IPS DF 19.7 (cell line): ENCODE measurements around the gene DAPK1.
"Not testable (repeated sequence)": the region's sequence is repeated elsewhere in the genome, so short reads cannot be mapped to it uniquely, and the experiment has no call there.

Experiments used
- DNase-seq: peaks from one replicate; pipeline ENCODE4 v3.0.0-alpha.2; 2013; ENCODE audit warnings: low read depth, low spot score

DAPK1 gene

DNA sequence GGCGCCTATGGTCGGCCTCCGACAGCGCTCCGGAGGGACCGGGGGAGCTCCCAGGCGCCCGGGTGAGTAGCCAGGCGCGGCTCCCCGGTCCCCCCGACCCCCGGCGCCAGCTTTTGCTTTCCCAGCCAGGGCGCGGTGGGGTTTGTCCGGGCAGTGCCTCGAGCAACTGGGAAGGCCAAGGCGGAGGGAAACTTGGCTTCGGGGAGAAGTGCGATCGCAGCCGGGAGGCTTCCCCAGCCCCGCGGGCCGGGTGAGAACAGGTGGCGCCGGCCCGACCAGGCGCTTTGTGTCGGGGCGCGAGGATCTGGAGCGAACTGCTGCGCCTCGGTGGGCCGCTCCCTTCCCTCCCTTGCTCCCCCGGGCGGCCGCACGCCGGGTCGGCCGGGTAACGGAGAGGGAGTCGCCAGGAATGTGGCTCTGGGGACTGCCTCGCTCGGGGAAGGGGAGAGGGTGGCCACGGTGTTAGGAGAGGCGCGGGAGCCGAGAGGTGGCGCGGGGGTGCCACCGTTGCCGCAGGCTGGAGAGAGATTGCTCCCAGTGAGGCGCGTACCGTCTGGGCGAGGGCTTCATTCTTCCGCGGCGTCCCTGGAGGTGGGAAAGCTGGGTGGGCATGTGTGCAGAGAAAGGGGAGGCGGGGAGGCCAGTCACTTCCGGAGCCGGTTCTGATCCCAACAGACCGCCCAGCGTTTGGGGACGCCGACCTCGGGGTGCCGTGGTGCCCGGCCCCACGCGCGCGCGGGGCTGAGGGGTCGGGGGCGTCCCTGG is 561 bp downstream of the DAPK1 start:
- no peak for DNase-seq

DNA sequence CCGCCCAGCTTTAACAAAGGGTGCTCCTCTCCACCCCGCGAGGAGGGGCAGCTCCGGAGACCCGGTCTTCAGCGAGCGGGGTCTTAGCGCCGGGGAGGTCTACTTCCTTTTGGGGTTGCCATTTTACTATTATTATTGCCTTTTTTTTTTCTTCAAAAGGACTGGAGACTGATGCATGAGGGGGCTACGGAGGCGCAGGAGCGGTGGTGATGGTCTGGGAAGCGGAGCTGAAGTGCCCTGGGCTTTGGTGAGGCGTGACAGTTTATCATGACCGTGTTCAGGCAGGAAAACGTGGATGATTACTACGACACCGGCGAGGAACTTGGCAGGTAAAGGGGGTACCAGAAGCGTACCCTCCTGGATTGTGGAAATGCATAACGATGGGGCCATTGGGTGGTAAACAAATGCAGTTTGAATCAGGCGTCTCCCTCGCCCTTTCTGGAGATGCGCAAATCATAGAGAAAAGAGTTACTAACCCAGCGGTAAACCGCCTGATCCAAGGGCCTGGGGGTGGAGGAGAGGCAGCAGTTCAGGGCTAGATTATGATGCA is 1.2 kb downstream of the DAPK1 start:
- DNase-seq = no peak

GRCh38 chr9:87499424-87500017 is 1.9 kb downstream of the DAPK1 start:
- DNase-seq = no peak

DNA sequence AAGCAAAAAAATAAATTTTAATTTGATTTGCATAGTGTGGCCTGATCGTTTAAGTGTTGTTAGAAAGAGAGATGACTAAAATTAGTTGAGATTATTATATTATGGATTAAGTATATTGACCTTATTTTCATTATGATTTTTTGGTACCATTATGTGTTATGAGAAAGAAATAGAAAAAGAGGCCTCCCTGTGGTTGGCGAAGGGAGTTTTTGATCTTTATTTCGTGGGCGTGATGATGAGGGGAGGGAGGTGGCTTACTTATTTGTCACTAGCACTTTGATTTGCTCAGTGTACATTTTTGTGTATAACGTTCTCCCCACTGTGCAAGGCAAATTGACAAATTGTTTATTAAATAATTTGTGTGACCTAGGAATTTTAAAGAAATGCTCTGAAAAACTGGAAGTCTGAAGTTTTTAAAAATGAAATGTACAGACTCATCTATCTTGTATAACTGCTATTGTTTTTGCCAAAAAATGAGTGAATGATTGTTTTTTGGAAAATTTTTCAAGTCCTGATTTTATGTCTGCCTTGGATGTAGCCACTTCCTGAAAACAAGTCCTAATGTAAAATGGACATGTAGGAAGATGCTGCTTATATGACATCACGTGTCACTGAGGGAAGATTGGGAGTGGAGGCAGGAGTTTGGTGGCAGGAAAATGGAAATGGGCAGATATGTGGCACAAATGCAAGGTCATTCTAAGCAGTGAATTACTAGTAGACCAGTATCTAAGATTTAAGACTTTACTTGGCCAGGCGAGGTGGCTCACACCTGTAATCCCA is 3.0 kb downstream of the DAPK1 start:
- no peak for DNase-seq

DNA sequence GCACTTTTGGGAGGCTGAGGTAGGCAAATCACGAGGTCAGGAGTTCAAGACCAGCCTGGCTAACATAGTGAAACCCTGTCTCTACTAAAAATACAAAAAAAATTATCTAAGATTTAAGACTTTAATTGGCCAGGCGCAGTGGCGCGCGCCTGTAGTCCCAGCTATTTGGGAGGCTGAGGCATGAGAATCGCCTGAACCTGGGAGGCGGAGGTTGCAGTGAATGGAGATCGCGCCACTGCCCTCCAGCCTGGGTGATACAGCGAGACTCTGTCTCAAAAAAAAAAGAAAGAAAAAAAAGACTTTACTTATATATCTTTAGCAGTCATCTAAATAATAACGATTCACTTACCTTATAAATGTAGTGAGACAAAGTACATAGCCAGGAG is 3.6 kb downstream of the DAPK1 start:
- not testable (repeated sequence) for DNase-seq

DNA sequence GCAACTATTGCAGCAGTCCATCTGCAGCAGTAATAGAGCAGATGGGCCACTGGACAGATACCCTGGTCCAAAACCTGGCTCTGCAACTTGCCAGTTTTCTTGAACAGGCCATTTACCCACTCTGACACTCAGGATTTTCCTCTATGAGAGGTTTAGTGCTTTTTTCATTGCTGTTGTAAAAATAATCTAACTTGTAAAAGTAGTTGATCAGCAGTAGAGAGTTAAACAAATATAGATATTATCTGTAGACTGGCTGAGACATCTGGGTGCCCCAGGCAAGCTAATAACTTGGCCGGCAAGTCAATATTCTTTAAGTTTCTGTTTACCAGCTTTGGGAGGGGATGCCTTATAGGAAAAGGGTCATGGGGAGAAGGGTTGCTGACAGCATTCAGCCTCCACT is 4.1 kb downstream of the DAPK1 start:
- DNase-seq = no peak

GRCh38 chr9:87502391-87503221 is 4.9 kb downstream of the DAPK1 start:
- no peak for DNase-seq

DNA sequence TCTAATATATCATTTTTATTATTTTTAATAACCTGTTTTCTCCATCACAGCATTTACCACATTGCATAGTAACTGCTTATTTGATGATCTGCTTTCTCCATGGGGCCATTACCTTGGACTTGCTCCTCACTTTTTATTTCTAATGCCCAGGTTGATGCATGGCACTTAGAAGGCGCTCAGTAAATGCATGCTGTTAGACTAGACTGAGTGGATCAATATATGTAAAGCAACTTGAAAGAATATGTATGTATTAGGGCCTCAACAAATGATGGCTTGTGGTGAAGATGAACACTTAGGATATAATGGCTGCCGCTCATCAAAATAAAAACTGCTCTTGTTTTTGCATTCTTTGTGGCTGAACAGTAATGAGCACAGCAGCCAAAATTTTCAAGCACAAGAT is 5.8 kb downstream of the DAPK1 start:
- DNase-seq = no peak

DNA sequence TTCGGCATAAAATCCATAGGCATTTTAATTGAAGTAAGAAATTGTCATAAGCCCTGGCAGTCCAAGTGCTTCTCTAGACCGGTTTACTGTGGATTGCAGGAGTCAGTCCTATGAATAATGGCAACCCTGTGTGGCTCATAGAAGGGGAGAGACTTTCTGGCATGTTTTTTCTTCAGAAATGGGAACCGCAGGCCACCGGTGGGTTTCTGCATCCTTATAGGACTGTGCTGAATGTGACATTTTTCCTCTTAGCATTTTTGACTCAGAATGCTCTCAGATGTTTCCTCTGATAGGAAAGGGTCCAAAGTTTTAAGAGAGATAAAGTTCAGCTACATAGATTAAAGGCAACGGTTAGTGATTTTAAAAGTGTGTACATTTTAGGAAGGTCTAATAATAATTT is 6.3 kb downstream of the DAPK1 start:
- DNase-seq = no peak

DNA sequence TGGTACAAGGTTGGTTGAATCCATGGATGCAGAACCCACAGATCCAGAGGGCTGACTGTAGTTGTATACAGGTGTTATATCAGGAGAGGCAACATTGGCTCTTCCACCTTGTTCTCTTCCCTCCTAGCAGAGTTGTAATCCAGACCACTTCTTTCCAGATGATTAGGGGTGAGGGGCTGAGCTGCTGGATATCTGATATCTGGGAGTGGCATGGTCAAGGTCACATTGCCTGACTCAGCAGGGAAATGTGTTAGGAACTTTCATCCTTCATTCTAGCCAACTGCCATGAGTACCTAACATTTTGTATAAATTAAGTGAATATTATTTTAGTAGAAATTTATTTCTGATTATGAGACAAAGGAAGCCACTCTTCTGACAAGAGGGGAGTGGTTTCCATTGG is 7.3 kb downstream of the DAPK1 start:
- no peak for DNase-seq

DNA sequence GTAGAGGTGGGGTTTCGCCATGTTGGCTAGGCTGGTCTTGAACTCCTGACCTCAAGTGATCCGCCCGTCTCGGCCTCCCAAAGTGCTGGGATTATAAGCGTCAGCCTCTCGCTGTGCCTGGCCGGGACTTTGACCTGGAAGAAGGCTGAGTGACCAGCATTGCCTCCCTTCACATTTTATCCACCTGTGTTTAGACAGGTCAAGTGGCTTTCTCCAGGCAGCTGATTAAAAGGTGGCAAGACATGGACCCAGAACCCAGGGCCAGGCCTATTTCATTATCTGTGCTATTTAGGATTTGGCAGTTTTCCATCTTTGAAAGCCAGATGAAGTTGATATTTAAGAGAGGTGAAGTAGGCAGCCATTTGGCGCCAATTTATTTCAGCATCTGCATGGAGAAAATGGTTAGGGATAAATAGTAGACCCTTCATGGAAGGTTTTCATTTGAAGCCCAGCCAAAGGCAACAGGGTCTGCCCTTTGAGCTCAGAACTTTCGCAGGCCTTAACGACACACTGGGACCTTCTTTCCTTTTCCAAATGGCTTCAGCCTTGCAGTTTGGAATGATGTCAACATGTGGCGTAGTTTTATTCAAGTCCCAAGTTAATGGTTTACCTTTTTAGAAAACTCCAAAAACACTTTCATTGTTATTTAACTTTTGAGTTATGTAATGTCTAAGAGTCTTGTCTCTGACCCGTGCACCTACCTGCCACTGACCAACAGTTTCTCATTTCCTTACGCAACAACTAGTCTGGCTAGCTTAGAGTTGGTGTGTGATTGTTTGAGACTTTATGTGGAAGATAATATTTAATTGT is 8.4 kb downstream of the DAPK1 start:
- no peak for DNase-seq

- DNase-seq = no peak
These were observed 9.9 kb downstream of the DAPK1 start for GRCh38 chr9:87507576-87507975.

- DNase-seq = no peak
These were observed 12.6 kb downstream of the DAPK1 start for GRCh38 chr9:87510252-87510683.

DNA sequence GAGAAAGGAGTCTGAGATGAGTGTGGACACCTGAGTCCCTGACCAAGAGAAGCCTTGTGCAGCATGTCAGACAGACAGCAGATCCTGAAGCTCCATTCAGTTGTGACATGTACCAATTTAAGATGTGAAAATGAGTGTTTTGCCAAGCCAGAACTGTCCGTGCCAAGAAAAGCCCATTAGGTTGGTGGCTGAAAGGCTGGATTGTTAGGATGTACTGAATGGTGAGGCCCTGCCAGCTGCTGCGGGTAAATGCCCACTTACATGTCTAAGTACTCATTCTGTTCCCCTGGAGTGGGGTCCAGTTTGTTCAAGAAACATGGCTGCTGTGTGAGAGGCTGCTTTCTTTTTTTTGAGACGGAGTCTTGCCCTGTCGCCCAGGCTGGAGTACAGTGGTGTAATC is 14.6 kb downstream of the DAPK1 start:
- no peak for DNase-seq

DNA sequence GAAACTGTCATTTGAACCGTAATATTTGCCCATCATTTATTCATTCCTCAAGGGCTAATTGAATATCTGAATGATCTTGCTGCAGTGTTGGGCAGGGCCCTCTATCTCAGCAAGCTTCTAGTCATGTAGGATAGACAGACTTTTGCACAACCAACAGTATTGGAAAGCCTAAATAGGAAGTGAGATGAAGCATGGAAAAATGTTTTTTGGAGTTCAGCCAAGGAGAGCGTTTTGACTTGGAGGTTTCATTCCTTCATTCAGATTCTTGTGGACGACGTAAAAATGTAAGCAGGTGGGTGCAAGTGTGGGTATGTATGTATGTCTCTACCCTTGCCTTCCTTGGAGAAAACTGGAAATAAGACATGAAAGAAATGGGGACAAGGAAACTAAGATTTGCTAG is 15.5 kb downstream of the DAPK1 start:
- no peak for DNase-seq

- no peak for DNase-seq
These were observed 16.3 kb downstream of the DAPK1 start for GRCh38 chr9:87513880-87514535.

DNA sequence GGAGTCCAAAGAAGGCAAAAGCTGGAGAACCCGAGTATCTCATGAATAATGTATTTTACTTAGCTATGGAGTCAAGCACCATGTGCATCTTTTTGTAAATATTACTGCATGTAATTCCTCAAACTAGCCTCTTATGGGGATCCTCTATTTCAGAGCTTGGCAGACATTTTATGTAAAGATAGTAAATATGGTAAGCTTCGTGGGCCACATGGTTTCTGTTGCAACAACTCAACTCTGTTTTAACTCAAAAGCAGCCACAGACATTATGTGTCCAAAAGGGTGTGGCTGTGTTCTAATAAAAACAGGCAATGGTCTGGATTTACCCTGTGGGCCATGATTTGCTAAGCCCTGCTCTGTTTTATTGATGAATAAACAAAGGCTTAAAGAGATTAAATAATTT is 17.3 kb downstream of the DAPK1 start:
- DNase-seq = no peak

GRCh38 chr9:87515588-87516221 is 18.0 kb downstream of the DAPK1 start:
- DNase-seq = no peak

- no peak for DNase-seq
These were observed 18.7 kb downstream of the DAPK1 start for GRCh38 chr9:87516222-87516925.
